Measurements from ENCODE around the gene PARP16.

DNA sequence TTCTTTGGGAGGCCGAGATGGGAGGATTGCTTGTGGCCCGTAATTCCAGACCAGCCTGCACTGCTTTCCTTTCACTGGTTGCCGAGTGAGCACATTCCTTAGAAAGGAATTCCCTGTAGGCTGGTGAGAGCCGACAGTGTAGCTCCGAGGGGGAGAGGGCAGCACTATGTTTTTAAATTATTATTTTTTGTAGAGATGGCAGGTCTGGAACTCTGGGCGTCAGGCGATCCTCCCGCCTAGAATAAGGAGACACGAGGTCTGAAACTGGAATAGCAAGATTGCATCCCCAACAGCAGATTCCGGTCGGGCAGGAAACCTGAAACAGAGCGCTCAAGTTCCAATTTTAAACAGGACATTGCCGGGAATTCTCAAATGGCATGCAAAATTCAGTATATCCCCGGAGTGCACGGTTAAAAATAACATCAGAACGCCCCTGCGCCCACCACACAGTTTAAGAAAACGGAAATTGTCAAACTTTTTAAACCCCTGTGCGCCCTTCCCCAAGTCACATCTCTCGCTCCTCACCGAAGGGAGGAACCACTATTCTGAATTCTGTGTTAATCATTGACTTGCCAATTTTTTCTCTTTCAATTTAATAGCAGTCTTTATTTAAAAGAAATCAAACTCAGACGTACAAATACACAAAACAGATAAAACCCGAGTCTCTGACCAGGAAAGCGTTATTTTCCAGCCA, 17.2 kb upstream of the PARP16 start:
- TF ChIP-seq, protein P1, sequence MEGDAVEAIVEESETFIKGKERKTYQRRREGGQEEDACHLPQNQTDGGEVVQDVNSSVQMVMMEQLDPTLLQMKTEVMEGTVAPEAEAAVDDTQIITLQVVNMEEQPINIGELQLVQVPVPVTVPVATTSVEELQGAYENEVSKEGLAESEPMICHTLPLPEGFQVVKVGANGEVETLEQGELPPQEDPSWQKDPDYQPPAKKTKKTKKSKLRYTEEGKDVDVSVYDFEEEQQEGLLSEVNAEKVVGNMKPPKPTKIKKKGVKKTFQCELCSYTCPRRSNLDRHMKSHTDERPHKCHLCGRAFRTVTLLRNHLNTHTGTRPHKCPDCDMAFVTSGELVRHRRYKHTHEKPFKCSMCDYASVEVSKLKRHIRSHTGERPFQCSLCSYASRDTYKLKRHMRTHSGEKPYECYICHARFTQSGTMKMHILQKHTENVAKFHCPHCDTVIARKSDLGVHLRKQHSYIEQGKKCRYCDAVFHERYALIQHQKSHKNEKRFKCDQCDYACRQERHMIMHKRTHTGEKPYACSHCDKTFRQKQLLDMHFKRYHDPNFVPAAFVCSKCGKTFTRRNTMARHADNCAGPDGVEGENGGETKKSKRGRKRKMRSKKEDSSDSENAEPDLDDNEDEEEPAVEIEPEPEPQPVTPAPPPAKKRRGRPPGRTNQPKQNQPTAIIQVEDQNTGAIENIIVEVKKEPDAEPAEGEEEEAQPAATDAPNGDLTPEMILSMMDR (IDR thresholded peaks at IDR 0.05 in 2 of 3, conservative IDR thresholded peaks at IDR 0.05 in 1 of 3; ENCODE audit: borderline replicate concordance in 1 of 3, insufficient read depth in 1 of 3, low read depth in 2 of 3, low read length in 2 of 3), result no peak
- TF ChIP-seq, protein P2, sequence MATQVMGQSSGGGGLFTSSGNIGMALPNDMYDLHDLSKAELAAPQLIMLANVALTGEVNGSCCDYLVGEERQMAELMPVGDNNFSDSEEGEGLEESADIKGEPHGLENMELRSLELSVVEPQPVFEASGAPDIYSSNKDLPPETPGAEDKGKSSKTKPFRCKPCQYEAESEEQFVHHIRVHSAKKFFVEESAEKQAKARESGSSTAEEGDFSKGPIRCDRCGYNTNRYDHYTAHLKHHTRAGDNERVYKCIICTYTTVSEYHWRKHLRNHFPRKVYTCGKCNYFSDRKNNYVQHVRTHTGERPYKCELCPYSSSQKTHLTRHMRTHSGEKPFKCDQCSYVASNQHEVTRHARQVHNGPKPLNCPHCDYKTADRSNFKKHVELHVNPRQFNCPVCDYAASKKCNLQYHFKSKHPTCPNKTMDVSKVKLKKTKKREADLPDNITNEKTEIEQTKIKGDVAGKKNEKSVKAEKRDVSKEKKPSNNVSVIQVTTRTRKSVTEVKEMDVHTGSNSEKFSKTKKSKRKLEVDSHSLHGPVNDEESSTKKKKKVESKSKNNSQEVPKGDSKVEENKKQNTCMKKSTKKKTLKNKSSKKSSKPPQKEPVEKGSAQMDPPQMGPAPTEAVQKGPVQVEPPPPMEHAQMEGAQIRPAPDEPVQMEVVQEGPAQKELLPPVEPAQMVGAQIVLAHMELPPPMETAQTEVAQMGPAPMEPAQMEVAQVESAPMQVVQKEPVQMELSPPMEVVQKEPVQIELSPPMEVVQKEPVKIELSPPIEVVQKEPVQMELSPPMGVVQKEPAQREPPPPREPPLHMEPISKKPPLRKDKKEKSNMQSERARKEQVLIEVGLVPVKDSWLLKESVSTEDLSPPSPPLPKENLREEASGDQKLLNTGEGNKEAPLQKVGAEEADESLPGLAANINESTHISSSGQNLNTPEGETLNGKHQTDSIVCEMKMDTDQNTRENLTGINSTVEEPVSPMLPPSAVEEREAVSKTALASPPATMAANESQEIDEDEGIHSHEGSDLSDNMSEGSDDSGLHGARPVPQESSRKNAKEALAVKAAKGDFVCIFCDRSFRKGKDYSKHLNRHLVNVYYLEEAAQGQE (IDR thresholded peaks at IDR 0.05; ENCODE audit: low read depth), result no peak
- TF ChIP-seq EZH2 (IDR thresholded peaks at IDR 0.05) (no peak), CBX3 (IDR thresholded peaks at IDR 0.05; ENCODE audit: low read depth) (peak; percentile 94), SIN3A (IDR thresholded peaks at IDR 0.05; ENCODE audit: low read depth) (no peak), EZH2phosphoT487 (IDR thresholded peaks at IDR 0.05; ENCODE audit: borderline replicate concordance) (no peak), JUND (IDR thresholded peaks at IDR 0.05) (no peak), RAD21 (IDR thresholded peaks at IDR 0.05; ENCODE audit: low read depth) (peak; percentile 42; the same call in 1 of the 2 replicates), POLR2AphosphoS5 (IDR thresholded peaks at IDR 0.05; ENCODE audit: low read depth, low read length) (no peak), POLR2A (IDR thresholded peaks at IDR 0.05; ENCODE audit: borderline replicate concordance, extremely low read depth, insufficient read depth, insufficient read length) (no peak)
- TF ChIP-seq, protein P3, sequence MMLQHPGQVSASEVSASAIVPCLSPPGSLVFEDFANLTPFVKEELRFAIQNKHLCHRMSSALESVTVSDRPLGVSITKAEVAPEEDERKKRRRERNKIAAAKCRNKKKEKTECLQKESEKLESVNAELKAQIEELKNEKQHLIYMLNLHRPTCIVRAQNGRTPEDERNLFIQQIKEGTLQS (IDR thresholded peaks at IDR 0.05), result no peak
- TF ChIP-seq, protein P4, sequence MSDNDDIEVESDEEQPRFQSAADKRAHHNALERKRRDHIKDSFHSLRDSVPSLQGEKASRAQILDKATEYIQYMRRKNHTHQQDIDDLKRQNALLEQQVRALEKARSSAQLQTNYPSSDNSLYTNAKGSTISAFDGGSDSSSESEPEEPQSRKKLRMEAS (IDR thresholded peaks at IDR 0.05), result peak; percentile 99

Data from HCT116 (cell line).